GM21381 (cell line): ENCODE data around the gene FOXP4.

ENCODE experiments used
- ATAC-seq: cut with Tn5 transposase; IDR thresholded peaks from one replicate; pipeline ENCODE4 v1.9.1; 2021; ENCODE audit warnings: mild to moderate bottlenecking, moderate library complexity; ENCODE audit not compliant: unreplicated experiment

Gene FOXP4

GRCh38 chr6:41546475-41546865, 289 bp downstream of the FOXP4 start:
- ATAC-seq, result peak; percentile 31

GRCh38 chr6:41546866-41547798, 951 bp downstream of the FOXP4 start:
- no peak for ATAC-seq

- no peak for ATAC-seq
Observed at GRCh38 chr6:41547799-41548097, 1.6 kb downstream of the FOXP4 start.

GRCh38 chr6:41548098-41548840, 2.1 kb downstream of the FOXP4 start:
- ATAC-seq, result no peak

- ATAC-seq, result no peak
Observed at GRCh38 chr6:41548841-41549642, 2.9 kb downstream of the FOXP4 start.

- ATAC-seq, result no peak
Observed at GRCh38 chr6:41549673-41550072, 3.5 kb downstream of the FOXP4 start.

- no peak for ATAC-seq
Observed at GRCh38 chr6:41551086-41551700, 5.0 kb downstream of the FOXP4 start.

GRCh38 chr6:41551857-41552256, 5.7 kb downstream of the FOXP4 start:
- ATAC-seq, result no peak

- no peak for ATAC-seq
Observed at GRCh38 chr6:41552723-41553122, 6.5 kb downstream of the FOXP4 start.

- ATAC-seq, result no peak
Observed at GRCh38 chr6:41553405-41553999, 7.3 kb downstream of the FOXP4 start.

GRCh38 chr6:41555326-41556300, 9.4 kb downstream of the FOXP4 start:
- ATAC-seq, result no peak

- no peak for ATAC-seq
Observed at GRCh38 chr6:41557335-41557734, 11.2 kb downstream of the FOXP4 start.

GRCh38 chr6:41558033-41558807, 12.0 kb downstream of the FOXP4 start:
- ATAC-seq, result no peak

- ATAC-seq, result no peak
Observed at GRCh38 chr6:41559655-41560427, 13.7 kb downstream of the FOXP4 start.

- peak; percentile 60 for ATAC-seq
Observed at GRCh38 chr6:41560431-41561192, 14.4 kb downstream of the FOXP4 start.

GRCh38 chr6:41561416-41561815, 15.2 kb downstream of the FOXP4 start:
- ATAC-seq, result no peak
